ENCODE results near the gene ALKBH1. TPM values are rescaled to one million over a fixed set of nuclear protein-coding genes. Genes with fewer than 3 reads are reported as not detected.

The ALKBH1 gene, protein sequence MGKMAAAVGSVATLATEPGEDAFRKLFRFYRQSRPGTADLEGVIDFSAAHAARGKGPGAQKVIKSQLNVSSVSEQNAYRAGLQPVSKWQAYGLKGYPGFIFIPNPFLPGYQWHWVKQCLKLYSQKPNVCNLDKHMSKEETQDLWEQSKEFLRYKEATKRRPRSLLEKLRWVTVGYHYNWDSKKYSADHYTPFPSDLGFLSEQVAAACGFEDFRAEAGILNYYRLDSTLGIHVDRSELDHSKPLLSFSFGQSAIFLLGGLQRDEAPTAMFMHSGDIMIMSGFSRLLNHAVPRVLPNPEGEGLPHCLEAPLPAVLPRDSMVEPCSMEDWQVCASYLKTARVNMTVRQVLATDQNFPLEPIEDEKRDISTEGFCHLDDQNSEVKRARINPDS
- 15.7 to 19.3 TPM (median 16.4 TPM) in 5 replicates for total RNA-seq (2022; extraction: Qiagen RNA extraction; ENCODE audit: low read depth)

DNA sequence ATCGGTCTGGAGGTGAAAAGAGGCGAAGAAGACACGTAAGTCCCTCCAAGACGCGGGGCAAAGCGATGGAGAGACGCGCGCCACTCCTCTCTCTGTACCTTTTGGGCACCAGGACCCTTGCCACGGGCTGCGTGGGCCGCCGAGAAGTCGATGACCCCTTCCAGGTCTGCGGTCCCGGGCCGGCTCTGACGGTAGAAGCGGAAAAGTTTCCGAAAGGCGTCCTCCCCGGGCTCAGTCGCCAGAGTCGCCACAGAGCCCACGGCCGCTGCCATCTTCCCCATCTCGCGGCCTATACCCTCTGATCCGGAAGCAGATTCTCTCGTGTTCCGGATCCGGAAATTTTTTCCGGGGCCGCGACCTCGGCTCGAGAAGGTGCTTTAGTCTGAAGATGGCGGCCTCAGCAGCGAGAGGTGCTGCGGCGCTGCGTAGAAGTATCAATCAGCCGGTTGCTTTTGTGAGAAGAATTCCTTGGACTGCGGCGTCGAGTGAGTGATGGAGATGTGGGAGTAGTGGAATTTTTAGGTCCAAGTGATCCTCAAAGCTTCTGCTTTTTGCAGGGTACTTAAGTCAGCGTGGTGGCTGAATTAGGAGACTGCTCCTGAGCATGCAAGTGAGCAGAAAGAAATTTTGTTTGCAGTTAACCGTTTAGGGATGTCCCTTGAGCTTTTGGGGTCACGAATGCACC, at the start of gene ALKBH1, which contains the start of gene SLIRP:
ALKBH1 (minus strand) TSS at position 300 of the 685 bp plus-strand sequence; CDS start at position 281, 19 bp downstream.
SLIRP (plus strand) TSS at position 380 of the 685 bp plus-strand sequence; CDS start at position 389, 9 bp downstream.

Other genes with a start within 250 kb of the ALKBH1 start
- gene AHSA1, start 249.9 kb downstream of the ALKBH1 start, total RNA-seq (2022; extraction: Qiagen RNA extraction; ENCODE audit: low read depth): 213 to 280 TPM (median 245 TPM) in 5 replicates
- 0.21 to 0.39 TPM (median 0.32 TPM) in 5 replicates for gene ISM2, start 209.2 kb downstream of the ALKBH1 start, total RNA-seq (2022; extraction: Qiagen RNA extraction; ENCODE audit: low read depth)
- gene SPTLC2, start 91.4 kb downstream of the ALKBH1 start, total RNA-seq (2022; extraction: Qiagen RNA extraction; ENCODE audit: low read depth): 29.4 to 35.3 TPM (median 32.6 TPM) in 5 replicates
- gene SLIRP, start 80 bp upstream of the ALKBH1 start, total RNA-seq (2022; extraction: Qiagen RNA extraction; ENCODE audit: low read depth): 380 to 458 TPM (median 435 TPM) in 5 replicates
- 67.8 to 94.8 TPM (median 80.6 TPM) in 5 replicates for gene SNW1, start 53.1 kb upstream of the ALKBH1 start, total RNA-seq (2022; extraction: Qiagen RNA extraction; ENCODE audit: low read depth)
- gene ADCK1, start 92.1 kb upstream of the ALKBH1 start, total RNA-seq (2022; extraction: Qiagen RNA extraction; ENCODE audit: low read depth): 5.0 to 6.4 TPM (median 6.1 TPM) in 5 replicates

Data from A549 treated with GW870086 at 1 μM for 4 hours (cell line).